H1 (cell line): Measurements from ENCODE around the gene RASD2. TPM values are rescaled to one million over a fixed set of nuclear protein-coding genes. Genes with fewer than 3 reads are reported as not detected.

Source experiments
- CTCF ChIA-PET: fragments of 300-600 bp; sonication (Branson Sonifier 250); formaldehyde crosslinking; loops from one replicate; lab custom pipeline; 2021; ENCODE audit not compliant: partially characterized antibody; lab: Charles Lee
- POLR2A ChIA-PET: fragments of 300-600 bp; sonication (Branson Sonifier 250); formaldehyde crosslinking; loops from one replicate; lab custom pipeline; 2021; ENCODE audit warnings: inconsistent platforms; ENCODE audit not compliant: partially characterized antibody; lab: Charles Lee
- DNase-seq, 2 experiments: peaks; one replicate each; pipeline versions ENCODE4 v3.0.0 to v3.0.0-alpha.2; 2010 to 2022; ENCODE audit warnings: low spot score in 2 of 2, low read depth in 1 of 2, mixed read lengths in 1 of 2
- FAIRE-seq: peaks from 2 replicates; lab custom pipeline; 2011; peaks lifted over from hg19 to GRCh38; lab: Jason Lieb, UNC
- H2AFZ ChIP-seq: 2 replicates; pipeline ENCODE4 v1.8.1; 2012; ENCODE audit warnings: low read length, inconsistent platforms
- H2AK5ac ChIP-seq: 2 replicates; pipeline ENCODE4 v1.6.1; 2013; ENCODE audit warnings: low read depth, low read length
- H2BK120ac ChIP-seq: replicated peaks from 2 replicates; pipeline ENCODE3; 2013; ENCODE audit warnings: low read depth, low read length, inconsistent platforms
- H2BK12ac ChIP-seq: 2 replicates; pipeline ENCODE4 v1.6.1; 2013; ENCODE audit warnings: low read depth, low read length
- H2BK15ac ChIP-seq: 2 replicates; pipeline ENCODE4 v1.6.1; 2013; ENCODE audit warnings: low read length
- H2BK20ac ChIP-seq: 2 replicates; pipeline ENCODE4 v1.6.1; 2013; ENCODE audit warnings: low read length
- H2BK5ac ChIP-seq: 2 replicates; pipeline ENCODE4 v1.6.1; 2013; ENCODE audit warnings: low read depth, low read length
- H3K14ac ChIP-seq: 2 replicates; pipeline ENCODE4 v1.6.1; 2013; ENCODE audit warnings: inconsistent platforms; ENCODE audit not compliant: insufficient read length
- H3K18ac ChIP-seq: 2 replicates; pipeline ENCODE4 v1.6.1; 2013; ENCODE audit warnings: low read length; ENCODE audit errors: extremely low read depth
- H3K23ac ChIP-seq: 2 replicates; pipeline ENCODE4 v1.6.1; 2013; ENCODE audit warnings: inconsistent platforms; ENCODE audit not compliant: insufficient read length
- H3K23me2 ChIP-seq: 2 replicates; pipeline ENCODE4 v1.6.1; 2013; ENCODE audit warnings: low read depth, low read length
- H3K27ac ChIP-seq: 2 replicates; pipeline ENCODE4 v1.6.1; 2011; ENCODE audit warnings: low read depth, low read length, inconsistent platforms
- H3K27me3 ChIP-seq, 4 experiments: replicated peaks in 1 of 4; 1 replicate in 1 of 4; 2 replicates in 3 of 4; pipeline versions ENCODE4 v1.6.1 to v1.8.1; 2011 to 2013; ENCODE audit warnings: low read length in 3 of 4, mild to moderate bottlenecking in 3 of 4, inconsistent platforms in 2 of 4, mixed read lengths in 2 of 4, moderate library complexity in 1 of 4; ENCODE audit not compliant: control insufficient read depth in 3 of 4, insufficient read depth in 3 of 4; ENCODE audit errors: extremely low read depth in 1 of 4
- H3K36me3 ChIP-seq, 4 experiments: 2 replicates each; pipeline versions ENCODE4 v1.6.1 to v1.8.1; 2011 to 2013; ENCODE audit warnings: mild to moderate bottlenecking in 4 of 4, low read length in 3 of 4, moderate library complexity in 2 of 4, control low read depth in 1 of 4, inconsistent platforms in 1 of 4; ENCODE audit not compliant: insufficient read depth in 4 of 4, control insufficient read depth in 2 of 4
- H3K4ac ChIP-seq: replicated peaks from 2 replicates; pipeline ENCODE3; 2013; ENCODE audit warnings: low read length, low read depth, mixed read lengths, inconsistent platforms; ENCODE audit not compliant: insufficient read length
- H3K4me1 ChIP-seq, 4 experiments: replicated peaks in 1 of 4; 1 replicate in 1 of 4; 2 replicates in 3 of 4; pipeline versions ENCODE4 v1.6.1 to v1.8.1; 2011 to 2013; ENCODE audit warnings: low read length in 3 of 4, inconsistent platforms in 2 of 4, mixed read lengths in 1 of 4; ENCODE audit not compliant: insufficient read depth in 4 of 4, control insufficient read depth in 3 of 4
- H3K4me2 ChIP-seq, 2 experiments: 2 replicates each; pipeline versions ENCODE4 v1.6.1 to v1.8.1; 2011 to 2013; ENCODE audit warnings: low read depth in 2 of 2, low read length in 2 of 2, control low read depth in 1 of 2, inconsistent platforms in 1 of 2, mild to moderate bottlenecking in 1 of 2; ENCODE audit not compliant: insufficient read depth in 1 of 2
- H3K4me3 ChIP-seq, 4 experiments: fragments of 200-600, 300-600 bp in 1 of 4; sonication (generic), shearing (Covaris generic), sonication (Bioruptor Twin) in 1 of 4; 2 replicates each; pipeline versions ENCODE4 v1.5.1 to v1.8.1; 2011 to 2016; ENCODE audit warnings: low read length in 4 of 4, low read depth in 3 of 4, control low read depth in 2 of 4, inconsistent platforms in 2 of 4, mild to moderate bottlenecking in 2 of 4, mixed read lengths in 1 of 4, moderate library complexity in 1 of 4; ENCODE audit not compliant: insufficient read depth in 2 of 4; ENCODE audit errors: extremely low read depth in 1 of 4
- H3K56ac ChIP-seq: replicated peaks from 2 replicates; pipeline ENCODE3; 2013; ENCODE audit warnings: low read depth, mild to moderate bottlenecking, mixed read lengths, low read length, inconsistent platforms; ENCODE audit not compliant: insufficient read length
- H3K79me1 ChIP-seq: 2 replicates; pipeline ENCODE4 v1.6.1; 2013; ENCODE audit warnings: low read depth, low read length, control low read depth
- H3K79me2 ChIP-seq, 2 experiments: 2 replicates each; pipeline versions ENCODE4 v1.6.1 to v1.8.1; 2012 to 2013; ENCODE audit warnings: low read length in 2 of 2, mild to moderate bottlenecking in 2 of 2, inconsistent platforms in 1 of 2; ENCODE audit not compliant: insufficient read depth in 2 of 2, control insufficient read depth in 1 of 2
- H3K9ac ChIP-seq, 4 experiments: replicated peaks in 1 of 4; 1 replicate in 1 of 4; 2 replicates in 3 of 4; pipeline versions ENCODE4 v1.6.1 to v1.8.1; 2011 to 2013; ENCODE audit warnings: low read depth in 3 of 4, low read length in 3 of 4, control low read depth in 2 of 4, mild to moderate bottlenecking in 2 of 4, moderate library complexity in 2 of 4, inconsistent platforms in 1 of 4; ENCODE audit errors: extremely low read depth in 1 of 4
- H3K9me3 ChIP-seq, 2 experiments: 2 replicates each; pipeline versions ENCODE4 v1.6.1 to v1.8.1; 2012 to 2013; ENCODE audit warnings: mild to moderate bottlenecking in 2 of 2, moderate library complexity in 2 of 2, control low read depth in 1 of 2, inconsistent platforms in 1 of 2, low read depth in 1 of 2, low read length in 1 of 2, mixed read lengths in 1 of 2; ENCODE audit not compliant: insufficient read depth in 2 of 2
- H4K20me1 ChIP-seq, 2 experiments: replicated peaks in 1 of 2; 2 replicates each; pipeline versions ENCODE3 to v1.8.1; 2011 to 2013; ENCODE audit warnings: inconsistent platforms in 2 of 2, low read length in 2 of 2, mild to moderate bottlenecking in 1 of 2; ENCODE audit not compliant: insufficient read depth in 2 of 2, control insufficient read depth in 1 of 2
- H4K5ac ChIP-seq: 2 replicates; pipeline ENCODE4 v1.6.1; 2013; ENCODE audit warnings: low read length, low read depth, mixed read lengths, inconsistent platforms; ENCODE audit not compliant: insufficient read length
- H4K8ac ChIP-seq: 2 replicates; pipeline ENCODE4 v1.8.0; 2013; ENCODE audit warnings: mild to moderate bottlenecking, moderate library complexity, low read length, inconsistent platforms; ENCODE audit not compliant: insufficient read depth; ENCODE audit errors: extremely low read depth
- H4K91ac ChIP-seq: replicated peaks from 2 replicates; pipeline ENCODE3; 2013; ENCODE audit warnings: low read length, mixed read lengths, inconsistent platforms; ENCODE audit not compliant: insufficient read length
- BRCA1 ChIP-seq: IDR thresholded peaks from 2 replicates; pipeline ENCODE4 v1.6.1; 2012; ENCODE audit warnings: low read depth, low read length, improper control_type of control experiment
- CEBPB ChIP-seq: IDR thresholded peaks from 2 replicates; pipeline ENCODE4 v1.6.1; 2012; ENCODE audit warnings: low read depth, low read length
- HDAC2 ChIP-seq, 2 experiments: fragments of 300-600 bp in 1 of 2; sonication (generic) in 1 of 2; IDR thresholded peaks; 2 replicates each; pipeline ENCODE4 v1.6.1; 2011 to 2012; ENCODE audit warnings: low read depth in 2 of 2, low read length in 2 of 2, mild to moderate bottlenecking in 2 of 2, moderate library complexity in 2 of 2, borderline replicate concordance in 1 of 2, inconsistent platforms in 1 of 2
- JUN ChIP-seq: IDR thresholded peaks from 2 replicates; pipeline ENCODE4 v1.6.1; 2011; ENCODE audit warnings: low read depth, mild to moderate bottlenecking, improper control_type of control experiment, low read length
- KDM1A ChIP-seq: fragments of 200-600, 300-600 bp; sonication (generic); IDR thresholded peaks from 2 replicates; pipeline ENCODE4 v1.7.1; 2016; ENCODE audit warnings: mild to moderate bottlenecking, low read length, borderline replicate concordance
- KDM5A ChIP-seq: fragments of 200-600 bp; IDR thresholded peaks from 2 replicates; pipeline ENCODE4 v1.7.1; 2012; ENCODE audit warnings: mild to moderate bottlenecking, low read length, inconsistent platforms, mixed read lengths
- ZNF274 ChIP-seq: IDR thresholded peaks from 2 replicates; pipeline ENCODE4 v1.7.0; 2012; ENCODE audit warnings: low read length, borderline replicate concordance; ENCODE audit errors: extremely low read depth
- WGBS, 2 experiments: shearing (Covaris generic) in 1 of 2; methylation state at CpG; one replicate each; pipeline versions ENCODE4 v1.1.6 to v1.1.7; 2013 to 2015; ENCODE audit warnings: low lambda C conversion rate in 2 of 2, mixed read lengths in 2 of 2, inconsistent platforms in 1 of 2, low coverage in 1 of 2, missing lambda C conversion rate in 1 of 2; ENCODE audit not compliant: insufficient replicate concordance in 2 of 2, insufficient coverage in 1 of 2, insufficient read length in 1 of 2; ENCODE audit errors: extremely low coverage in 1 of 2, missing lambda C conversion rate in 1 of 2; 5-methylcytosine and 5-hydroxymethylcytosine counted together
- polyA plus RNA-seq, 7 experiments: library from polyadenylated mRNA; depleted of rRNA in 3 of 7; stranded (reverse) in 5 of 7; unstranded in 2 of 7; fragments of >200 nt in 5 of 7; fragments of 200-250 nt in 2 of 7; gene quantifications; 1 replicate in 5 of 7; 2 replicates in 1 of 7; 4 replicates in 1 of 7; pipeline versions ENCODE4 v1.2.1 to v1.2.3, GENCODE V29; 2011 to 2013; ENCODE audit warnings: missing spikeins in 2 of 7, mixed read lengths in 2 of 7
- total RNA-seq: library from RNA; stranded (reverse); fragmentation: NEBNext Ultra II Directional; extraction: Animal tissue kit (Norgen Biotek cat#: 25700); gene quantifications from 2 replicates; pipeline ENCODE4 v1.2.1, GENCODE V29; 2021

RASD2 gene
- total and polyA plus RNA-seq, 2 of the 8 experiments (the other 6 are each of a cell fraction or from before 2014, with no cell fraction given), result 1.9 to 5.1 TPM

GRCh38 chr22:35569916-35570315 is 29.3 kb downstream of the RASD2 start:
- H2BK20ac ChIP-seq, result no peak overlapping the region
- FAIRE-seq, result no peak
- H3K27me3 ChIP-seq, result no peaks in the 10 kb centered on the region
- H3K18ac ChIP-seq, result no peak overlapping the region
- H3K4ac ChIP-seq, result no peak overlapping the region
- 94% methylated on average over 13 of the region's 13 CpGs; no CpG with 5 or more reads in 1 of the 2 experiments for WGBS, 2 experiments
- no peak overlapping the region for H3K14ac ChIP-seq
- TF ChIP-seq CEBPB (no peak), KDM1A (no peak), HDAC2 (IDR thresholded peaks at IDR 0.05; ENCODE audit: borderline replicate concordance in 1 of 2, low read depth in 2 of 2, low read length in 2 of 2) (no peak), KDM5A (no peak), BRCA1 (no peak), ZNF274 (no peak), JUN (no peak)
- H3K79me1 ChIP-seq, result no peaks in the 10 kb centered on the region
- H4K91ac ChIP-seq, result no peak overlapping the region
- H3K79me2 ChIP-seq, result no peaks in the 10 kb centered on the region
- H3K9me3 ChIP-seq, result no peaks in the 10 kb centered on the region
- H3K4me2 ChIP-seq, result no peak overlapping the region
- H2BK5ac ChIP-seq, result no peak overlapping the region
- H3K4me1 ChIP-seq, result peaks cover 0 to 3% (median 0%) of the 10 kb centered on the region in 4 experiments; a peak in 1 of 7 replicates
- H4K20me1 ChIP-seq, result no peaks in the 10 kb centered on the region
- no peaks in the 10 kb centered on the region for H3K36me3 ChIP-seq
- H3K4me3 ChIP-seq, result no peak overlapping the region
- H2BK15ac ChIP-seq, result no peak overlapping the region
- H2BK120ac ChIP-seq, result no peak overlapping the region
- H3K23ac ChIP-seq, result no peak overlapping the region
- ChIA-PET CTCF (interaction anchor here (0.6 to 2.3 kb wide), 6 partner anchors 13 to 410 kb away, joined by 3 to 17 read pairs (median 4); no protein-coding TSS in a partner anchor), POLR2A (no interaction called here)
- H4K8ac ChIP-seq, result no peak overlapping the region; the same call in 1 of the 2 replicates
- H3K9ac ChIP-seq, result no peak overlapping the region
- no peak overlapping the region for H2BK12ac ChIP-seq
- no peak overlapping the region for H4K5ac ChIP-seq
- H3K23me2 ChIP-seq, result no peaks in the 10 kb centered on the region
- H3K27ac ChIP-seq, result no peak overlapping the region
- DNase-seq, result no peak
- H2AK5ac ChIP-seq, result no peak overlapping the region
- H3K56ac ChIP-seq, result no peak overlapping the region
- H2AFZ ChIP-seq, result no peak overlapping the region
